NB4 (cell line): Measurements from ENCODE around the gene FGF2.

ENCODE experiments used
- DNase-seq: peaks from one replicate; pipeline ENCODE4 v3.0.0; 2010; ENCODE audit warnings: low read depth
- H3K4me3 ChIP-seq: one replicate; pipeline ENCODE4 v1.5.1; 2011; ENCODE audit warnings: mild to moderate bottlenecking, low read depth, low read length, moderate library complexity
- CTCF ChIP-seq: IDR thresholded peaks from one replicate; pipeline ENCODE4 v1.5.1; 2012; ENCODE audit warnings: low read depth, low read length
- MAX ChIP-seq: IDR thresholded peaks from 2 replicates; pipeline ENCODE4 v1.6.1; 2011; ENCODE audit warnings: low read depth, low read length
- MYC ChIP-seq: IDR thresholded peaks from 2 replicates; pipeline ENCODE4 v1.6.1; 2011; ENCODE audit warnings: low read depth, low read length
- POLR2A ChIP-seq: IDR thresholded peaks from 2 replicates; pipeline ENCODE4 v1.6.1; 2011; ENCODE audit warnings: mild to moderate bottlenecking; ENCODE audit not compliant: insufficient read length; ENCODE audit errors: extremely low read depth

Gene FGF2

GRCh38 chr4:122890147-122890795, 63.6 kb downstream of the FGF2 start:
- H3K4me3 ChIP-seq, result no peak overlapping the region
- no peak for DNase-seq
- TF ChIP-seq CTCF (no peak), MYC (no peak), MAX (no peak), POLR2A (no peak)

DNA sequence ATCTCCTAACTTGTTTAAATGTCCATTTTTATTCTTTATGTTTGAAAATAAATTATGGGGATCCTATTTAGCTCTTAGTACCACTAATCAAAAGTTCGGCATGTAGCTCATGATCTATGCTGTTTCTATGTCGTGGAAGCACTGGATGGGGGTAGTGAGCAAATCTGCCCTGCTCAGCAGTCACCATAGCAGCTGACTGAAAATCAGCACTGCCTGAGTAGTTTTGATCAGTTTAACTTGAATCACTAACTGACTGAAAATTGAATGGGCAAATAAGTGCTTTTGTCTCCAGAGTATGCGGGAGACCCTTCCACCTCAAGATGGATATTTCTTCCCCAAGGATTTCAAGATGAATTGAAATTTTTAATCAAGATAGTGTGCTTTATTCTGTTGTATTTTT, 68.2 kb downstream of the FGF2 start:
- DNase-seq, result no peak
- H3K4me3 ChIP-seq, result no peak overlapping the region
- no peak for TF ChIP-seq CTCF
- no peak for TF ChIP-seq MYC
- TF ChIP-seq POLR2A, result no peak
- no peak for TF ChIP-seq MAX

- no peak overlapping the region for H3K4me3 ChIP-seq
- DNase-seq, result no peak
- TF ChIP-seq CTCF (no peak), MAX (no peak), POLR2A (no peak), MYC (no peak)
These were observed 68.8 kb downstream of the FGF2 start for GRCh38 chr4:122895336-122895995.

DNA sequence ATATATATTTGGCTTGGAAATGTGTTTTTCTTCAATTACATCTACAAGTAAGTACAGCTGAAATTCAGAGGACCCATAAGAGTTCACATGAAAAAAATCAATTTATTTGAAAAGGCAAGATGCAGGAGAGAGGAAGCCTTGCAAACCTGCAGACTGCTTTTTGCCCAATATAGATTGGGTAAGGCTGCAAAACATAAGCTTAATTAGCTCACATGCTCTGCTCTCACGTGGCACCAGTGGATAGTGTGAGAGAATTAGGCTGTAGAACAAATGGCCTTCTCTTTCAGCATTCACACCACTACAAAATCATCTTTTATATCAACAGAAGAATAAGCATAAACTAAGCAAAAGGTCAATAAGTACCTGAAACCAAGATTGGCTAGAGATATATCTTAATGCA, 69.6 kb downstream of the FGF2 start:
- no peak for DNase-seq
- H3K4me3 ChIP-seq, result no peak overlapping the region
- no peak for TF ChIP-seq MYC
- no peak for TF ChIP-seq MAX
- no peak for TF ChIP-seq POLR2A

- DNase-seq, result no peak
- no peak overlapping the region for H3K4me3 ChIP-seq
- TF ChIP-seq MAX (no peak), CTCF (no peak), POLR2A (no peak), MYC (no peak)
These were observed 71.9 kb downstream of the FGF2 start for GRCh38 chr4:122898370-122899150.

GRCh38 chr4:122899682-122900081, 73.1 kb downstream of the FGF2 start:
- DNase-seq, result no peak
- no peak for TF ChIP-seq CTCF
- TF ChIP-seq MAX, result no peak
- TF ChIP-seq MYC, result no peak
- no peak overlapping the region for H3K4me3 ChIP-seq
